GM12878 (cell line): Measurements from ENCODE around the gene PTGES2. TPM values are rescaled to one million over a fixed set of nuclear protein-coding genes. Genes with fewer than 3 reads are reported as not detected.

Experiments used
- ATAC-seq: fragments of 200-7000 bp; cut with Tn5 transposase; 3 replicates; pipeline ENCODE4 v1.9.1; 2020; ENCODE audit warnings: mild to moderate bottlenecking, moderate library complexity
- BruUV-seq: library from RNA; stranded (reverse); fragments of 400-500 nt; replicated peaks from 2 replicates; lab custom pipeline; 2021; lab: Mats Ljungman, UMichigan
- CTCF ChIA-PET: fragments of 300-600 bp; sonication (Branson Sonifier 250); formaldehyde crosslinking; extraction: SDS; loops from one replicate; lab custom pipeline; 2021; ENCODE audit warnings: inconsistent platforms; lab: Yijun Ruan, JAX
- POLR2A ChIA-PET: fragments of 350-600 bp; formaldehyde crosslinking; extraction: SDS; loops from one replicate; lab custom pipeline; 2021; ENCODE audit warnings: inconsistent platforms; lab: Charles Lee
- RAD21 ChIA-PET: fragments of 300-600 bp; sonication (Branson Sonifier 250); formaldehyde crosslinking; loops from one replicate; lab custom pipeline; 2023; ENCODE audit warnings: antibody characterized with exemption; ENCODE audit not compliant: unreplicated experiment; lab: Charles Lee
- SMC1A ChIA-PET: fragments of 300-600 bp; sonication (Branson Sonifier 250); formaldehyde crosslinking; loops from one replicate; lab custom pipeline; 2023; ENCODE audit not compliant: unreplicated experiment, uncharacterized antibody; lab: Charles Lee
- DNase-seq: peaks from one replicate; pipeline ENCODE4 v3.0.0-alpha.2; 2011; ENCODE audit warnings: low read depth, low spot score
- FAIRE-seq: peaks from 3 replicates; lab custom pipeline; 2011; peaks lifted over from hg19 to GRCh38; lab: Jason Lieb, UNC
- H2AFZ ChIP-seq: 2 replicates; pipeline ENCODE4 v1.6.0; 2011; ENCODE audit warnings: low read depth, low read length, control low read depth; ENCODE audit not compliant: control insufficient read depth
- H3K27ac ChIP-seq: 2 replicates; pipeline ENCODE4 v1.5.1; 2011; ENCODE audit warnings: control low read depth; ENCODE audit not compliant: control insufficient read depth, insufficient read depth
- H3K27me3 ChIP-seq, 2 experiments: replicated peaks in 1 of 2; 2 replicates each; pipeline versions ENCODE4 v1.6.0 to v1.6.1; 2011; ENCODE audit warnings: low read length in 1 of 2; ENCODE audit not compliant: control insufficient read depth in 2 of 2, insufficient read depth in 2 of 2
- H3K36me3 ChIP-seq, 2 experiments: 2 replicates each; pipeline ENCODE4 v1.5.1; 2011; ENCODE audit warnings: low read length in 1 of 2; ENCODE audit not compliant: control insufficient read depth in 2 of 2, insufficient read depth in 2 of 2
- H3K4me1 ChIP-seq: 2 replicates; pipeline ENCODE4 v1.6.1; 2011; ENCODE audit warnings: mild to moderate bottlenecking, low read length, moderate library complexity, mixed read lengths; ENCODE audit not compliant: control insufficient read depth, insufficient read depth
- H3K4me2 ChIP-seq: 2 replicates; pipeline ENCODE4 v1.6.0; 2011; ENCODE audit warnings: control low read depth; ENCODE audit not compliant: control insufficient read depth, insufficient read depth
- H3K4me3 ChIP-seq: fragments of 200-600 bp; sonication (generic); 2 replicates; pipeline ENCODE4 v1.5.1; 2016
- H3K79me2 ChIP-seq: 2 replicates; pipeline ENCODE4 v1.6.0; 2011; ENCODE audit warnings: low read length; ENCODE audit not compliant: control insufficient read depth, insufficient read depth
- H3K9ac ChIP-seq: 2 replicates; pipeline ENCODE4 v1.8.0; 2011; ENCODE audit warnings: low read length, control low read depth, mixed read lengths; ENCODE audit not compliant: control insufficient read depth, insufficient read depth
- H3K9me3 ChIP-seq: replicated peaks from 3 replicates; pipeline ENCODE4 v1.5.1; 2011; ENCODE audit warnings: mild to moderate bottlenecking, low read length; ENCODE audit not compliant: control insufficient read depth, insufficient read depth
- H4K20me1 ChIP-seq: 2 replicates; pipeline ENCODE4 v1.6.0; 2011; ENCODE audit not compliant: control insufficient read depth, insufficient read depth
- CBFB ChIP-seq: IDR thresholded peaks from 2 replicates; pipeline ENCODE4 v1.6.1; 2016; ENCODE audit warnings: antibody characterized with exemption, low read depth
- DPF2 ChIP-seq: fragments of 450-650 bp; IDR thresholded peaks from 2 replicates; pipeline ENCODE4 v1.6.1; 2017; ENCODE audit warnings: mild to moderate bottlenecking
- E2F4 ChIP-seq: IDR thresholded peaks from 2 replicates; pipeline ENCODE4 v1.6.1; 2012; ENCODE audit warnings: low read depth, low read length, improper control_type of control experiment
- ETV6 ChIP-seq, 2 experiments: fragments of 450-650 bp in 1 of 2; IDR thresholded peaks in 1 of 2; conservative IDR thresholded peaks in 1 of 2; 2 replicates each; pipeline ENCODE4 v1.6.1; 2014; ENCODE audit warnings: antibody characterized with exemption in 1 of 2, borderline replicate concordance in 1 of 2, low read depth in 1 of 2, mild to moderate bottlenecking in 1 of 2, moderate library complexity in 1 of 2
- HCFC1 ChIP-seq: fragments of 150-350 bp; IDR thresholded peaks from 2 replicates; pipeline ENCODE4 v1.6.1; 2014; ENCODE audit warnings: low read length
- NR2C1 ChIP-seq: fragments of 450-650 bp; IDR thresholded peaks from 2 replicates; pipeline ENCODE4 v1.6.1; 2017; ENCODE audit warnings: antibody characterized with exemption, mild to moderate bottlenecking, moderate library complexity
- NR2C2 ChIP-seq: IDR thresholded peaks from 2 replicates; pipeline ENCODE4 v1.6.1; 2011; ENCODE audit warnings: borderline replicate concordance, low read depth; ENCODE audit not compliant: control insufficient read depth, insufficient read length
- PAX8 ChIP-seq: fragments of 450-650 bp; IDR thresholded peaks from 2 replicates; pipeline ENCODE4 v1.6.1; 2017; ENCODE audit warnings: mild to moderate bottlenecking, moderate library complexity
- SMAD1 ChIP-seq: fragments of 450-650 bp; IDR thresholded peaks from 2 replicates; pipeline ENCODE4 v1.6.1; 2018; ENCODE audit warnings: mild to moderate bottlenecking, low read depth; ENCODE audit not compliant: partially characterized antibody
- SMAD5 ChIP-seq: IDR thresholded peaks from 2 replicates; pipeline ENCODE4 v1.6.1; 2016; ENCODE audit warnings: antibody characterized with exemption, low read depth
- SREBF1 ChIP-seq: IDR thresholded peaks from 2 replicates; pipeline ENCODE4 v1.6.1; 2012; ENCODE audit warnings: mild to moderate bottlenecking, low read length
- SRF ChIP-seq, 2 experiments: IDR thresholded peaks; 2 replicates each; pipeline ENCODE4 v1.6.1; 2011; ENCODE audit warnings: low read depth in 2 of 2, low read length in 2 of 2, mild to moderate bottlenecking in 1 of 2, moderate library complexity in 1 of 2
- STAT3 ChIP-seq: IDR thresholded peaks from 2 replicates; pipeline ENCODE4 v1.6.1; 2011; ENCODE audit warnings: low read depth, low read length, improper control_type of control experiment
- USF1 ChIP-seq: IDR thresholded peaks from 2 replicates; pipeline ENCODE4 v1.6.1; 2011; ENCODE audit warnings: borderline replicate concordance, low read depth, mild to moderate bottlenecking, moderate library complexity, mixed read lengths, low read length; ENCODE audit not compliant: insufficient read depth; ENCODE audit errors: extremely low read length
- YY1 ChIP-seq: IDR thresholded peaks from 2 replicates; pipeline ENCODE4 v1.6.1; 2011; ENCODE audit warnings: low read depth, mild to moderate bottlenecking, low read length
- ZNF207 ChIP-seq: fragments of 450-650 bp; IDR thresholded peaks from 2 replicates; pipeline ENCODE4 v1.6.1; 2014; ENCODE audit warnings: antibody characterized with exemption, mild to moderate bottlenecking, borderline replicate concordance
- whole genome bisulfite sequencing: methylation state at CpG from one replicate; pipeline ENCODE4 v1.1.6; 2016; ENCODE audit warnings: low lambda C conversion rate; ENCODE audit not compliant: insufficient replicate concordance, insufficient coverage; ENCODE audit errors: missing lambda C conversion rate; 5-methylcytosine and 5-hydroxymethylcytosine counted together
- in situ Hi-C: fragments of 300-500 bp; cut with MboI; formaldehyde crosslinking; loops from 9 replicates; pipeline ENCODE4 v1.14.3; 2018; ENCODE audit warnings: mixed read lengths
- intact Hi-C: fragments of 100-400 bp; cut with micrococcal nuclease; formaldehyde crosslinking; loops from one replicate; pipeline ENCODE4 v1.14.2; 2022; ENCODE audit not compliant: unreplicated experiment
- polyA plus RNA-seq, 11 experiments: library from polyadenylated mRNA; depleted of rRNA in 4 of 11; unstranded in 6 of 11; stranded (reverse) in 5 of 11; fragments of >200 nt; fragmentation: Nextera tagmentation in 4 of 11; fragmentation: Illumina TruSeq in 1 of 11; extraction: Ambion mirVana in 4 of 11; extraction: Trizol in 1 of 11; gene quantifications; 1 replicate in 1 of 11; 2 replicates in 10 of 11; pipeline versions ENCODE4 v1.2.1 to v1.2.3, GENCODE V29; 2011 to 2016; ENCODE audit warnings: inconsistent platforms in 2 of 11, missing spikeins in 2 of 11, low read depth in 1 of 11
- total RNA-seq, 4 experiments: library from RNA; depleted of rRNA in 3 of 4; stranded (reverse); fragments of >200 nt in 3 of 4; fragmentation: Illumina TruSeq in 1 of 4; extraction: Trizol in 1 of 4; gene quantifications; 2 replicates each; pipeline versions ENCODE4 v1.2.1 to v1.2.3, GENCODE V29; 2013 to 2021

Gene PTGES2
- total and polyA plus RNA-seq, 10 of the 15 experiments (the other 5 are each of a cell fraction or from before 2014, with no cell fraction given), result 2.1 to 141 (median 99.1) TPM

- TF ChIP-seq ETV6 (conservative IDR thresholded peaks at IDR 0.05 in 1 of 2, IDR thresholded peaks at IDR 0.05 in 1 of 2; ENCODE audit: borderline replicate concordance in 1 of 2, low read depth in 1 of 2) (no peak), CBFB (no peak), DPF2 (no peak), SREBF1 (no peak), USF1 (no peak), E2F4 (no peak), SMAD1 (no peak), STAT3 (no peak), SRF (IDR thresholded peaks at IDR 0.05; ENCODE audit: low read depth in 2 of 2, low read length in 2 of 2) (no peak), ZNF207 (no peak), NR2C1 (no peak), PAX8 (no peak), YY1 (no peak), SMAD5 (no peak), HCFC1 (no peak), NR2C2 (no peak)
- Histone ChIP-seq H3K27ac (no peak overlapping the region), H3K36me3 (peaks cover 25 to 29% of the 10 kb centered on the region in 2 experiments; a peak in 3 of 4 replicates), H4K20me1 (peaks cover 3% of the 10 kb centered on the region; the same call in 1 of the 2 replicates), H3K9me3 (no peaks in the 10 kb centered on the region), H3K4me1 (peaks cover 8% of the 10 kb centered on the region), H3K4me2 (no peak overlapping the region), H3K9ac (no peak overlapping the region), H3K4me3 (no peak overlapping the region), H3K79me2 (peaks cover 24% of the 10 kb centered on the region), H3K27me3 (no peaks in the 10 kb centered on the region), H2AFZ (no peak overlapping the region)
- no peak for FAIRE-seq
- DNase-seq, result no peak
- ChIA-PET SMC1A (interaction anchor here (1.1 to 1.3 kb wide), 2 partner anchors 8 to 144 kb away, joined by 4 read pairs; no protein-coding TSS in a partner anchor), RAD21 (interaction anchor here (1.2 kb wide), 1 partner anchor 32 kb away, joined by 3 read pairs; the partner anchor contains the start of genes NAIF1 and SLC25A25), CTCF (interaction anchor here (1.4 to 2.3 kb wide), 3 partner anchors 16 to 156 kb away, joined by 5 to 10 read pairs (median 5); no protein-coding TSS in a partner anchor), POLR2A (interaction anchor here (0.6 kb wide), 1 partner anchor 328 kb away, joined by 3 read pairs; no protein-coding TSS in a partner anchor)
- intact Hi-C loops (no loop called here), in situ Hi-C loops (no loop called here)
- ATAC-seq, result no peak
- no TSS peak for BruUV-seq
- 98% methylated on average over 16 of the region's 16 CpGs for WGBS
These were observed 28.1 kb downstream of the PTGES2 start for GRCh38 chr9:128099231-128099931.
